HG02588 (cell line): Measurements from ENCODE around the gene EPN3.

Experiments
- ATAC-seq: cut with Tn5 transposase; IDR thresholded peaks from one replicate; pipeline ENCODE4 v1.9.1; 2021; ENCODE audit warnings: mild to moderate bottlenecking, moderate library complexity; ENCODE audit not compliant: unreplicated experiment

EPN3 gene

GRCh38 chr17:50547736-50548083, 15.2 kb downstream of the EPN3 start:
- ATAC-seq: no peak

- no peak for ATAC-seq
Measured at GRCh38 chr17:50548831-50549230, 16.3 kb downstream of the EPN3 start.

- ATAC-seq: no peak
Measured at GRCh38 chr17:50549256-50549941, 16.9 kb downstream of the EPN3 start.

- ATAC-seq: no peak
Measured at GRCh38 chr17:50549969-50550368, 17.4 kb downstream of the EPN3 start.

DNA sequence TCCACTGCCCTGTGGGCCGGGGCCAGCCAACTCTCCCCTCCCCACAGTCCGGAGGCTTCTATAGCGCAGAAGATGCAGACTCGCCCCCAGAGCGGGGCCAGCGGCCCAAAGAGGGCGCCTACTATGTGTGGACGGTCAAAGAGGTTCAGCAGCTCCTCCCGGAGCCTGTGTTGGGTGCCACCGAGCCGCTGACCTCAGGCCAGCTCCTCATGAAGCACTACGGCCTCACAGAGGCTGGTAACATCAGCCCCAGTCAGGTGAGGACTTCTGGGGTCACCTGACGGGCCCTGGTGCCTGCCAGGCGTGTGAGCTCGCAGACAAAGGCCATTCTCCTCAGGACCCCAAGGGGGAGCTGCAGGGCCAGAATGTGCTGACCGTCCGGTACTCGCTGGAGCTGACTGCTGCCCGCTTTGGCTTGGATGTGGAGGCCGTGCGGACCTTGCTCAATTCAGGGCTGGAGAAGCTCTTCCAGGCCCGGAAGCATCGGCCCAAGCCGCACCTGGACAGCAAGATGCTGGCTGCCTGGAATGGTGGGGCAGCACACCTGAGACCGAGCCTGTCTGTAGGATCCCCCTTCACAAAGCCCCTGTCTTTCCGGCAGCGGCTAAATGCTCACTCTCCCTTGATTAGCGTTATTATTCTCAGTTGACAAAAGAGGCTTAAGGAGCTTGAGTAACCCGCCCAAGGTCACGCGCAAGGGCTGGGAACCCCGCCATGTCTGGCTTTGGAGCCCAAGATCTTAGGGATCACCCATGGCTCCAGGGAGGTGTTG, 18.3 kb downstream of the EPN3 start:
- no peak for ATAC-seq

GRCh38 chr17:50551433-50551815, 18.9 kb downstream of the EPN3 start:
- no peak for ATAC-seq

DNA sequence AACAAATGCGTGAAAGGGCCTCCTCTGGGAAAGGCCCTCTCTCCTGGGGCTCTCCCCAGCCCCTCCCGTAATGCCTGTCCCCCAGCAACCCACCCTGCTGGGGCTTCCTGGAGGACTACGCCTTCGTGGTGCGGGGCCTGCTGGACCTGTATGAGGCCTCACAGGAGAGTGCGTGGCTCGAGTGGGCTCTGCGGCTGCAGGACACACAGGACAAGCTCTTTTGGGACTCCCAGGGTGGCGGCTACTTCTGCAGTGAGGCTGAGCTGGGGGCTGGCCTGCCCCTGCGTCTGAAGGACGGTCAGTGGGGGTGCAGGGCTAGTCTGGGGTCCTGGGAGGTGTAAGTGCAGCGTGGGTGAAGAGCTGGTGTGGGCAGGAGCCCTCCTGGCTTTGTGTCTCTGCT, 19.3 kb downstream of the EPN3 start:
- ATAC-seq: no peak

GRCh38 chr17:50554201-50554600, 21.7 kb downstream of the EPN3 start:
- no peak for ATAC-seq

GRCh38 chr17:50556803-50557202, 24.3 kb downstream of the EPN3 start:
- no peak for ATAC-seq

- ATAC-seq: no peak
Measured at GRCh38 chr17:50557630-50558029, 25.1 kb downstream of the EPN3 start.

GRCh38 chr17:50558091-50558490, 25.6 kb downstream of the EPN3 start:
- ATAC-seq: no peak

GRCh38 chr17:50558581-50558940, 26.0 kb downstream of the EPN3 start:
- no peak for ATAC-seq

GRCh38 chr17:50558941-50559614, 26.5 kb downstream of the EPN3 start:
- ATAC-seq: no peak

DNA sequence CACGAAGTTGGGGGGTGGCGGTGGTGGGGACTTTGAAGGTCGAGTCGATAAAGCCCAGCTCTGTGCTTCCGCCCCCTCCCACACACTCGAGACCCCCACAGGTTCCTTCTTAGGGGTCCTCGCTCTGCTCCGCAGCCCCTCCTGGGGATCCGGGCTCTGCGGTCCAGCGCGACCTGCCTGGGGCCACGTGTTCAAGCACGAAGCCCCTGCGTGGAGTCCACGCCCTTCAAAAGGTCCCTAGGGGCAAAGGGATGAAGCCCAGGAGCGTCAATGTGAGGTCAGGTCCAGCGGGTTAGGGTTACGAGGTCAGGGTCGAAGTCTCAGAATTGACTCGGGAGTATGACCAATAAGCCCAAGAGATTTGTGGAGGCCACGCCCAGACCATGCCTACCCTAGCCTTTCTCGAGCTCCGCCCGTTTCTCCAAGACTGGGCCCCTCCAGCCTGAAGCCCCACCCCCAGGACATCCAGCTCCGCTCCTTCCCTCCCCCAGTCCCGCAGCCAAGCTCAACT, 27.2 kb downstream of the EPN3 start:
- no peak for ATAC-seq

- peak; percentile 86 for ATAC-seq
Measured at GRCh38 chr17:50560185-50560824, 27.8 kb downstream of the EPN3 start, which contains the start of gene CACNA1G. CACNA1G (plus strand) TSS chr17:50560715; CDS start chr17:50561460, 745 bp downstream.

GRCh38 chr17:50560931-50561745, 28.6 kb downstream of the EPN3 start:
- ATAC-seq: peak; percentile 15

GRCh38 chr17:50561746-50562141, 29.2 kb downstream of the EPN3 start:
- ATAC-seq: no peak

DNA sequence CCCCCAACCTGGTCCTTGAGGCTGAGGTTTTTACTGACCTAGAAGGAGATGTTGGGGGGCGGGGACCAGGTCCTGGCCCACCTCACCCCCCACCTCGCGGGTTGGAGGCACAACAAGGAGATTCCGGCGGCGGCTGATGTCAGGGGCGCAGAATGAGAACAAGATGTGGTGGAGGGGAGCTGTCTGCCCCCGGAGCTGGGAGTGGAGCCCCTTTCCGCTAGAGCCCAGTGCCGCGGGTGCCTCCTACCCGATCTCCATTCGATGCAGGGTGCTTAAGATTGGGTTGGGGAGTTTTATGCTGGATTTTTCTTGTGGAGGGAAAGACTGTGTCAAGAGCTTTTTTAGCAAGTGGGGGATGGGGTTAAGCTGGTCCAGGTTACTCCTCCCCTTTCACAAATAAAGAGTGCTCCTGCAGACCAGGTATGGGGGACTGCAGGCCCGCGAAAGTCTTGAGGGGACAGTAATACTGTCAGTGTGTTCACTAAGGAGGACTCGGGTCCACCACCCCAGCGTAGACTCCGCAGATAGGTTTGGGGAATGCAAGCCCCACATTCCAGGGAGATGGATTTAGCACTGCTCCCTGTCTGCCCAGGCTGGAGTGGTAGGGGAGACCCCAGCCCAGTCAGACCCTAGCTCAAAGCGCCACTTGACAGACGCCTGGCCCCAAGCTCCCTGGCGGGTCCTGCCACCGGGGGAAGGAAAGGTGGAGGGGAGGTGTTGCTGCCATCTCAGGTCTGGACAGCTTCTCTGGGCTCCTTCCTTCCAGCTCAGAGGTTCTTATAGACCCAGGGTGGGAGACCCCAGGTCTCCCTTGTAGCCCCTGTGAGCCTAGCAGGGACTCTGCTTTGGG, 29.9 kb downstream of the EPN3 start:
- ATAC-seq: no peak

GRCh38 chr17:50563092-50563511, 30.6 kb downstream of the EPN3 start:
- no peak for ATAC-seq

DNA sequence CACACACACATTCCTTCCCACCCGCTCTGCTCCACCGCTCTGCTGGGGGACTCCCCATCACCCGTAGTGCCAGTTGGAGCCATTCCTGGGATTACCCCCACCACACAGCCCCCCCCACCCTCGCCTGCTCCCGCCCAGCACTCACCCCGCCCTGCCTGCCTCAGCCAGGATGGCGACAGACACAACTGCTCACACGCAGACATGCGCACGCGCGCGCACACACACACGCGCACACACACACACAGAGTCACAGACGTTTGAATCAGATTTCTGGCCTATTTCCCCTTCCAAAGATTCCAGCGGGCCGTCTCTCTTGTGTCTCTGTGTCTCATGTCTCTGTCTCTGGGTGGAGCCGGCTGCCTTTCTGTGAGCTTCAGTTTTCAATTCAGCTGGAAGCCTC, 32.4 kb downstream of the EPN3 start:
- no peak for ATAC-seq
